ENCODE data around the gene MXRA8.

The MXRA8 gene

DNA sequence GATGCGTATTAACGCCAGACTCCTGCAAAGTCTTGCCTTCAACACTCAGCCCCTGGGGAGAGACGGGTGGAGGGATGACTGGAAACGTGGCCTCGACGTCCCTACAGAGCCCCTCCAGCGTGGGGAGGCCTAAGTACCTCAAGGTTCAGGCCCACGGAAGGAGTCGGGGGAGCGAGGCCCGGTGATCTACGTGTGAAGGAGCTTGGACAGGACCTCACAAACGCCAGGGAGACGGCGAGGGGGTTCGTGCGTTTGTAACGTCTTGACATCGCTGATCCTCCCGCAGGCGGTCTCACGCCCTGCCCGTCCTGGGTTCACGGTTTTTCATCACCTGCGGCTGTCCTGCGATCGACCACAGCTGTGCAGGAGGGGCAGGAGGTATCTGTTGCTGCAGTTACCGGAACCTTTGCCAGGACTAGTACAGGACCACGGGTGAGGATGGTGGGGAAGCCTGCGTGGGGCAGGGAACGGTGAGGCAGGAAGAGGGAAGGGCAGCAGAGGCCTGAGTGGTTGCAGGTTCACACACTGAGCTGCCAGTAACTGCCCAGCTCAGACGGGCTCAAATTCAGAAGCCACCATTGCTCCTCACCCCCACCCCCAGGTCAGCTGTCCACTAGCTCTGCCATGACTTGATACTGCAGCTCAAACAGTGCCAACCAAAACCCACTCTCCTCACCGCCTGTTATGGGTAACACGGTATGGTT, 41.7 kb upstream of the MXRA8 start:
- Histone ChIP-seq H3K27me3 (replicated peaks; ENCODE audit: control insufficient read depth, insufficient read depth, low read length) (no peaks in the 10 kb centered on the region), H3K4me3 (replicated peaks; ENCODE audit: low read depth, low read length) (peak overlapping the region; percentile 83), H3K36me3 (ENCODE audit: control insufficient read depth, insufficient read depth, low read length) (peaks cover 27% of the 10 kb centered on the region)
- TF ChIP-seq, protein P1, sequence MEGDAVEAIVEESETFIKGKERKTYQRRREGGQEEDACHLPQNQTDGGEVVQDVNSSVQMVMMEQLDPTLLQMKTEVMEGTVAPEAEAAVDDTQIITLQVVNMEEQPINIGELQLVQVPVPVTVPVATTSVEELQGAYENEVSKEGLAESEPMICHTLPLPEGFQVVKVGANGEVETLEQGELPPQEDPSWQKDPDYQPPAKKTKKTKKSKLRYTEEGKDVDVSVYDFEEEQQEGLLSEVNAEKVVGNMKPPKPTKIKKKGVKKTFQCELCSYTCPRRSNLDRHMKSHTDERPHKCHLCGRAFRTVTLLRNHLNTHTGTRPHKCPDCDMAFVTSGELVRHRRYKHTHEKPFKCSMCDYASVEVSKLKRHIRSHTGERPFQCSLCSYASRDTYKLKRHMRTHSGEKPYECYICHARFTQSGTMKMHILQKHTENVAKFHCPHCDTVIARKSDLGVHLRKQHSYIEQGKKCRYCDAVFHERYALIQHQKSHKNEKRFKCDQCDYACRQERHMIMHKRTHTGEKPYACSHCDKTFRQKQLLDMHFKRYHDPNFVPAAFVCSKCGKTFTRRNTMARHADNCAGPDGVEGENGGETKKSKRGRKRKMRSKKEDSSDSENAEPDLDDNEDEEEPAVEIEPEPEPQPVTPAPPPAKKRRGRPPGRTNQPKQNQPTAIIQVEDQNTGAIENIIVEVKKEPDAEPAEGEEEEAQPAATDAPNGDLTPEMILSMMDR (IDR thresholded peaks at IDR 0.05; ENCODE audit: insufficient read depth, low read length, poor library complexity, severe bottlenecking): no peak
- DNase-seq (ENCODE audit: extremely low read depth, insufficient read length): no peak

GRCh38 chr1:1399187-1399871, 41.0 kb upstream of the MXRA8 start, which contains the start of gene CCNL2:
TSS of gene CCNL2 (minus strand) at chr1:1399335. CDS start at chr1:1399306, 29 bp downstream.
- peaks cover 24% of the 10 kb centered on the region for H3K36me3 ChIP-seq (ENCODE audit: control insufficient read depth, insufficient read depth, low read length)
- peak; percentile 100 for DNase-seq (ENCODE audit: extremely low read depth, insufficient read length)
- H3K27me3 ChIP-seq (replicated peaks; ENCODE audit: control insufficient read depth, insufficient read depth, low read length): no peaks in the 10 kb centered on the region
- TF ChIP-seq, protein P1 (IDR thresholded peaks at IDR 0.05; ENCODE audit: insufficient read depth, low read length, poor library complexity, severe bottlenecking): peak; percentile 58
- H3K4me3 ChIP-seq (replicated peaks; ENCODE audit: low read depth, low read length): peak within 1 kb of the TSS; percentile 83

DNA sequence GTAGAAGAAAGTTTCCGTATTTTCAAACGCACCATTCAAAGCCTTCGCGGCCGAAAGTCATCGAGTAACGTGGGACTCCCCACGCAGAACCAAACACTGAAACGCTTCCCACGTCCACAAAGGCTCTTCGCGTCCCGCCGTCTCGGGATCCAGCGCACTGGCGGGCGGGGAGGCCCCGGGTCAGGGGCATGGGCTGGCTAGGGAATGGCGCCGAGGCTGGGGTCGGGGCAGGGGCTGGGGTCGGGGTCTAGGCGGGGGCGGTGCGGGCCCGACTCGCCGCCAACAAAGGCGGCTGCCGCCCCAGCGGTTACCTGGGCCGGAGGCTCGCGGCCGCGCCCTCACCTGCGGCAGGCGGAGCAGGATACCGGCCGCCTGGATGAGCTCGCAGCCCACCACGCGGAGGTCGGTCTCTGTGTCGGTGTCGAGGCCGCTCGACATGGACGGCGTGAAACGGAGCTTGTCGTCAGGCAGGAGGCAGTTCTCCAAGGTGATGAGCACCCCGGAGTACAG, 40.4 kb upstream of the MXRA8 start:
- Histone ChIP-seq H3K36me3 (ENCODE audit: control insufficient read depth, insufficient read depth, low read length) (peaks cover 28% of the 10 kb centered on the region), H3K27me3 (replicated peaks; ENCODE audit: control insufficient read depth, insufficient read depth, low read length) (no peaks in the 10 kb centered on the region), H3K4me3 (replicated peaks; ENCODE audit: low read depth, low read length) (peak overlapping the region; percentile 78)
- TF ChIP-seq, protein P1 (IDR thresholded peaks at IDR 0.05; ENCODE audit: insufficient read depth, low read length, poor library complexity, severe bottlenecking): no peak
- no peak for DNase-seq (ENCODE audit: extremely low read depth, insufficient read length)

GRCh38 chr1:1397839-1398523, 39.6 kb upstream of the MXRA8 start:
- DNase-seq (ENCODE audit: extremely low read depth, insufficient read length): no peak
- TF ChIP-seq, protein P1 (IDR thresholded peaks at IDR 0.05; ENCODE audit: insufficient read depth, low read length, poor library complexity, severe bottlenecking): no peak
- peak overlapping the region; percentile 78 for H3K4me3 ChIP-seq (replicated peaks; ENCODE audit: low read depth, low read length)
- no peaks in the 10 kb centered on the region for H3K27me3 ChIP-seq (replicated peaks; ENCODE audit: control insufficient read depth, insufficient read depth, low read length)
- peaks cover 35% of the 10 kb centered on the region for H3K36me3 ChIP-seq (ENCODE audit: control insufficient read depth, insufficient read depth, low read length)

- TF ChIP-seq, protein P1 (IDR thresholded peaks at IDR 0.05; ENCODE audit: insufficient read depth, low read length, poor library complexity, severe bottlenecking): no peak
- DNase-seq (ENCODE audit: extremely low read depth, insufficient read length): no peak
- Histone ChIP-seq H3K4me3 (replicated peaks; ENCODE audit: low read depth, low read length) (no peak overlapping the region), H3K27me3 (replicated peaks; ENCODE audit: control insufficient read depth, insufficient read depth, low read length) (no peaks in the 10 kb centered on the region), H3K36me3 (ENCODE audit: control insufficient read depth, insufficient read depth, low read length) (peaks cover 35% of the 10 kb centered on the region)
Observed at GRCh38 chr1:1395166-1395565, 36.8 kb upstream of the MXRA8 start.
